ENCODE data around the gene AHCYL1.

The AHCYL1 gene

DNA sequence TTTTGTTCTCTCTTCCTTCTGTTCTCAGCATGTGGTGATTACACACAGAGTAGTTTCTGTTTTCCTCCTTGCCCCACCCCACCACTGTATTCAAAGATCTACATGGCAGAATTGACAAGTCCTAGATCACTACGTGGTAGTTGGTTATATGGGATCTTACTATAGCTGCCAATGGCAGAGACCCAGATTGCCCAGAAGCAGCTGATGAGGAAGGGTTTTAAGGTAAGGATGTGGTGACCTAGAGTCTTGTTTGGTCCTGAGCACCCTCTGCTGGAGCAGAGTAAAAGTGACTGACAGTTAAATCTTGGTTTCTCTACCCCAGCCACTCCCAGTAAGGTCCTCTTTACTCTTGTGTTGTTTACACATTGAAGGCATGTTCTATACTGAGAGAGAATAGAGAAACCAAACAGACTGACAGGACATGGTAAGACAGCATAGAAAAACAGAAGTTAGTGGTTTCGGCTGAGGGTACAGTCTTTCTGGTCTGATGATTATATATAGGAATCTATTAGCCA lies 27.0 kb downstream of the AHCYL1 start:
- peak; percentile 50 to 53 for DNase-seq (ENCODE audit: low read depth in 1 of 2, low spot score in 1 of 2)
- Histone ChIP-seq H3K27me3 (ENCODE audit: insufficient read depth, poor library complexity, severe bottlenecking) (no peaks in the 10 kb centered on the region), H3K4me3 (replicated peaks; ENCODE audit: insufficient read depth, low read length) (no peak overlapping the region), H3K27ac (replicated peaks) (no peak overlapping the region)
- TF ChIP-seq REST (IDR thresholded peaks at IDR 0.05; ENCODE audit: insufficient replicate concordance, low read depth): no peak
- TF ChIP-seq POLR2AphosphoS5 (IDR thresholded peaks at IDR 0.05; ENCODE audit: low read depth): no peak
- TF ChIP-seq GABPA (IDR thresholded peaks at IDR 0.05; ENCODE audit: low read depth): no peak
- TF ChIP-seq, protein P1, sequence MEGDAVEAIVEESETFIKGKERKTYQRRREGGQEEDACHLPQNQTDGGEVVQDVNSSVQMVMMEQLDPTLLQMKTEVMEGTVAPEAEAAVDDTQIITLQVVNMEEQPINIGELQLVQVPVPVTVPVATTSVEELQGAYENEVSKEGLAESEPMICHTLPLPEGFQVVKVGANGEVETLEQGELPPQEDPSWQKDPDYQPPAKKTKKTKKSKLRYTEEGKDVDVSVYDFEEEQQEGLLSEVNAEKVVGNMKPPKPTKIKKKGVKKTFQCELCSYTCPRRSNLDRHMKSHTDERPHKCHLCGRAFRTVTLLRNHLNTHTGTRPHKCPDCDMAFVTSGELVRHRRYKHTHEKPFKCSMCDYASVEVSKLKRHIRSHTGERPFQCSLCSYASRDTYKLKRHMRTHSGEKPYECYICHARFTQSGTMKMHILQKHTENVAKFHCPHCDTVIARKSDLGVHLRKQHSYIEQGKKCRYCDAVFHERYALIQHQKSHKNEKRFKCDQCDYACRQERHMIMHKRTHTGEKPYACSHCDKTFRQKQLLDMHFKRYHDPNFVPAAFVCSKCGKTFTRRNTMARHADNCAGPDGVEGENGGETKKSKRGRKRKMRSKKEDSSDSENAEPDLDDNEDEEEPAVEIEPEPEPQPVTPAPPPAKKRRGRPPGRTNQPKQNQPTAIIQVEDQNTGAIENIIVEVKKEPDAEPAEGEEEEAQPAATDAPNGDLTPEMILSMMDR (IDR thresholded peaks at IDR 0.05; ENCODE audit: insufficient read depth, low read length): peak; percentile 63
- no peak for TF ChIP-seq SPI1 (IDR thresholded peaks at IDR 0.05; ENCODE audit: borderline replicate concordance, low read depth)

DNA sequence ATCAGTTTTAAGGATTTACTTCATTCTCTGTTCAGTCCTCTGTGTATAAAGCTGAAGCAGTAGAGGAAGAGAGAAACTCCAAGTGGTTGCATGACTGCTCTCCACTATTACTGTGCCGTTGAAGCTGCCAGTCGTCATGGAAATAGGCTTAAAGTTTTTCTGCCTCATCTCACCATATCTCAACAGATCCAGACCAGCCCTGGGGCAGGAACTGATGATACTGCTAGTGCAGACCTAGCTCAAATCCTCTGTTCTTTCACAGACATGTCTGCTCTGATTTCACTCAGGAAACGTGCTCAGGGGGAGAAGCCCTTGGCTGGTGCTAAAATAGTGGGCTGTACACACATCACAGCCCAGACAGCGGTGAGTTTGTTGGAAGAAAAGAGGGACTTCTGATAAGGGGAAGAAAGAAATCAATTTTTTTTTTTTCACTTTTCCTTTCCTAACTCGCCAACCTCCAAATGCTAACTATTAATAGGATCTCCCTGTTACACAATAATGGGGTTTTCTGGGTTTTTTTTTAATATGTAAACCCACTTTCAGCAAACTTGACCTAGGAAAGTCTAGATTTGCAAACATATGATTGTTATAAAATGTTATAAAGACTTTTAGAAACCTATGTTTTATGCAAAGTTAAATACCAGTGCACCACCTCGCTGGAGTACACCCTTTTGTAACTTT lies 27.7 kb downstream of the AHCYL1 start:
- H3K27ac ChIP-seq (replicated peaks): no peak overlapping the region
- no peaks in the 10 kb centered on the region for H3K27me3 ChIP-seq (ENCODE audit: insufficient read depth, poor library complexity, severe bottlenecking)
- no peak overlapping the region for H3K4me3 ChIP-seq (replicated peaks; ENCODE audit: insufficient read depth, low read length)
- TF ChIP-seq GABPA (IDR thresholded peaks at IDR 0.05; ENCODE audit: low read depth) (no peak), REST (IDR thresholded peaks at IDR 0.05; ENCODE audit: insufficient replicate concordance, low read depth) (no peak), SPI1 (IDR thresholded peaks at IDR 0.05; ENCODE audit: borderline replicate concordance, low read depth) (no peak), POLR2AphosphoS5 (IDR thresholded peaks at IDR 0.05; ENCODE audit: low read depth) (no peak)
- TF ChIP-seq, protein P1 (IDR thresholded peaks at IDR 0.05; ENCODE audit: insufficient read depth, low read length): no peak
- DNase-seq (ENCODE audit: low read depth in 1 of 2, low spot score in 1 of 2): no peak

DNA sequence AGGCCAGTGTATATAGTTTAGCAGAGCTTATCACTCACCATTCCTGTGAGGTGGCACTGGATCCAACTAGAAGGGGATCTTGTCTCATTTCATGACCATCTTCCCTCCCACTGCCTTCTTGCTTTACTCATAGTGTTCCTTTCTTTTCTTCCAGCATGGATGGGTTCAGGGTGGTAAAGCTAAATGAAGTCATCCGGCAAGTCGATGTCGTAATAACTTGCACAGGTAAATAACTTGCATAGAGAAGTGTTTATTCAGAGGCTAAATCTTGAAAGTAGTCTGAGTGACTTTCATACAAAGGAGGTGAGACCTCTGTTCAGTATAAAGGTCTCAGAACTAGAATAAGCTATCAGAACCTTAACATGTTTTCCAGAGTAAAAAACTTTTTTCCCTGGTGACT lies 33.2 kb downstream of the AHCYL1 start:
- no peak for DNase-seq (ENCODE audit: low read depth in 1 of 2, low spot score in 1 of 2)
- no peaks in the 10 kb centered on the region for H3K27me3 ChIP-seq (ENCODE audit: insufficient read depth, poor library complexity, severe bottlenecking)
- TF ChIP-seq SPI1 (IDR thresholded peaks at IDR 0.05; ENCODE audit: borderline replicate concordance, low read depth) (no peak), POLR2AphosphoS5 (IDR thresholded peaks at IDR 0.05; ENCODE audit: low read depth) (no peak)
- no peak overlapping the region for H3K4me3 ChIP-seq (replicated peaks; ENCODE audit: insufficient read depth, low read length)
- no peak overlapping the region for H3K27ac ChIP-seq (replicated peaks)

- no peak overlapping the region for H3K27ac ChIP-seq (replicated peaks)
- H3K4me3 ChIP-seq (replicated peaks; ENCODE audit: insufficient read depth, low read length): no peak overlapping the region
- no peaks in the 10 kb centered on the region for H3K27me3 ChIP-seq (ENCODE audit: insufficient read depth, poor library complexity, severe bottlenecking)
- DNase-seq (ENCODE audit: low read depth in 1 of 2, low spot score in 1 of 2): no peak
- no peak for TF ChIP-seq SPI1 (IDR thresholded peaks at IDR 0.05; ENCODE audit: borderline replicate concordance, low read depth)
- no peak for TF ChIP-seq REST (IDR thresholded peaks at IDR 0.05; ENCODE audit: insufficient replicate concordance, low read depth)
- TF ChIP-seq POLR2AphosphoS5 (IDR thresholded peaks at IDR 0.05; ENCODE audit: low read depth): no peak
- TF ChIP-seq GABPA (IDR thresholded peaks at IDR 0.05; ENCODE audit: low read depth): no peak
- TF ChIP-seq, protein P1 (IDR thresholded peaks at IDR 0.05; ENCODE audit: insufficient read depth, low read length): no peak
Observed at GRCh38 chr1:110018396-110018795, 33.8 kb downstream of the AHCYL1 start.
